GM19467 (cell line): ENCODE measurements around the gene MS4A6A.
"Not testable (repeated sequence)": the region's sequence is repeated elsewhere in the genome, so short reads cannot be mapped to it uniquely, and the experiment has no call there.

ENCODE experiments used
- ATAC-seq: cut with Tn5 transposase; IDR thresholded peaks from one replicate; pipeline ENCODE4 v1.9.1; 2021; ENCODE audit warnings: mild to moderate bottlenecking, moderate library complexity; ENCODE audit not compliant: unreplicated experiment

The MS4A6A gene

GRCh38 chr11:60182541-60183330 is at the start of gene MS4A6A:
TSS of gene MS4A6A (minus strand) at chr11:60183083. CDS start at chr11:60181727, 1,356 bp downstream.
- no peak for ATAC-seq

- no peak for ATAC-seq
Observed at GRCh38 chr11:60230681-60231080, 47.8 kb upstream of the MS4A6A start.

- ATAC-seq, result no peak
Observed at GRCh38 chr11:60222141-60222540, 39.3 kb upstream of the MS4A6A start.

- no peak for ATAC-seq
Observed at GRCh38 chr11:60221692-60222091, 38.8 kb upstream of the MS4A6A start.

- no peak for ATAC-seq
Observed at GRCh38 chr11:60221181-60221580, 38.3 kb upstream of the MS4A6A start.

- ATAC-seq, result no peak
Observed at GRCh38 chr11:60214386-60214785, 31.5 kb upstream of the MS4A6A start.

GRCh38 chr11:60211206-60211605 is 28.3 kb upstream of the MS4A6A start:
- ATAC-seq, result no peak

- ATAC-seq, result no peak
Observed at GRCh38 chr11:60209977-60210376, 27.1 kb upstream of the MS4A6A start.

- no peak for ATAC-seq
Observed at GRCh38 chr11:60208951-60209350, 26.1 kb upstream of the MS4A6A start.

GRCh38 chr11:60208146-60208895 is 25.4 kb upstream of the MS4A6A start:
- ATAC-seq, result no peak

GRCh38 chr11:60206616-60207015 is 23.7 kb upstream of the MS4A6A start:
- ATAC-seq, result no peak

- no peak for ATAC-seq
Observed at GRCh38 chr11:60204922-60205321, 22.0 kb upstream of the MS4A6A start.

GRCh38 chr11:60201334-60201733 is 18.5 kb upstream of the MS4A6A start:
- ATAC-seq, result not testable (repeated sequence)

GRCh38 chr11:60197442-60197841 is 14.6 kb upstream of the MS4A6A start:
- no peak for ATAC-seq

- no peak for ATAC-seq
Observed at GRCh38 chr11:60195923-60196368, 13.1 kb upstream of the MS4A6A start.

- ATAC-seq, result no peak
Observed at GRCh38 chr11:60194511-60194910, 11.6 kb upstream of the MS4A6A start.

GRCh38 chr11:60193687-60194433 is 11.0 kb upstream of the MS4A6A start:
- ATAC-seq, result peak; percentile 93

GRCh38 chr11:60192564-60192963 is 9.7 kb upstream of the MS4A6A start:
- not testable (repeated sequence) for ATAC-seq

- ATAC-seq, result not testable (repeated sequence)
Observed at GRCh38 chr11:60188481-60188880, 5.6 kb upstream of the MS4A6A start.

GRCh38 chr11:60186128-60186527 is 3.2 kb upstream of the MS4A6A start:
- ATAC-seq, result not testable (repeated sequence)

- not testable (repeated sequence) for ATAC-seq
Observed at GRCh38 chr11:60185512-60185827, 2.6 kb upstream of the MS4A6A start.
